ENCODE results near the gene AKAP10. TPM values are rescaled to one million over a fixed set of nuclear protein-coding genes. Genes with fewer than 3 reads are reported as not detected.

Gene AKAP10
- total and polyA plus RNA-seq, 2 of the 8 experiments (the other 6 are each of a cell fraction or from before 2014, with no cell fraction given), result 13.3 to 27.0 TPM

- Histone ChIP-seq H2AK5ac (ENCODE audit: low read depth, low read length) (no peak overlapping the region; the same call in 1 of the 2 replicates), H3K23me2 (ENCODE audit: low read depth, low read length) (no peaks in the 10 kb centered on the region), H3K79me2 (ENCODE audit: control insufficient read depth in 1 of 2, insufficient read depth in 2 of 2, low read length in 2 of 2) (no peaks in the 10 kb centered on the region), H4K8ac (ENCODE audit: extremely low read depth, insufficient read depth, low read length) (no peak overlapping the region), H3K27ac (ENCODE audit: low read depth, low read length) (peak overlapping the region; percentile 59; the same call in 1 of the 2 replicates), H3K56ac (replicated peaks; ENCODE audit: insufficient read length, low read depth, low read length) (no peak overlapping the region), H3K4me2 (ENCODE audit: insufficient read depth in 1 of 2, low read depth in 2 of 2, low read length in 2 of 2) (peak overlapping the region in 1 of 2 experiments; percentile 39; a peak in 1 of 4 replicates), H3K9me3 (ENCODE audit: insufficient read depth in 2 of 2, low read depth in 1 of 2, low read length in 1 of 2) (no peaks in the 10 kb centered on the region), H4K91ac (replicated peaks; ENCODE audit: insufficient read length, low read length) (peak overlapping the region; percentile 13), H2BK15ac (ENCODE audit: low read length) (0 out of 2 replicates have a peak overlapping the region, but pooled peaks have one; percentile 53), H3K4me1 (replicated peaks in 1 of 4; ENCODE audit: control insufficient read depth in 3 of 4, insufficient read depth in 4 of 4, low read length in 3 of 4) (peaks cover 0 to 10% (median 5%) of the 10 kb centered on the region in 4 experiments; a peak in 5 of 7 replicates), H2AFZ (ENCODE audit: low read length) (peak overlapping the region; percentile 79), H3K4me3 (ENCODE audit: extremely low read depth in 1 of 4, insufficient read depth in 2 of 4, low read depth in 3 of 4, low read length in 4 of 4) (no peak overlapping the region), H2BK12ac (ENCODE audit: low read depth, low read length) (peak overlapping the region; percentile 72), H4K20me1 (replicated peaks in 1 of 2; ENCODE audit: control insufficient read depth in 1 of 2, insufficient read depth in 2 of 2, low read length in 2 of 2) (no peaks in the 10 kb centered on the region), H3K27me3 (replicated peaks in 1 of 4; ENCODE audit: control insufficient read depth in 3 of 4, extremely low read depth in 1 of 4, insufficient read depth in 3 of 4, low read length in 3 of 4) (no peaks in the 10 kb centered on the region), H3K18ac (ENCODE audit: extremely low read depth, low read length) (peak overlapping the region; percentile 0; the same call in 1 of the 2 replicates), H2BK120ac (replicated peaks; ENCODE audit: low read depth, low read length) (peak overlapping the region; percentile 79), H3K36me3 (ENCODE audit: control insufficient read depth in 2 of 4, insufficient read depth in 4 of 4, low read length in 3 of 4) (no peaks in the 10 kb centered on the region), H4K5ac (ENCODE audit: insufficient read length, low read depth, low read length) (no peak overlapping the region), H2BK20ac (ENCODE audit: low read length) (peak overlapping the region; percentile 75), H3K23ac (ENCODE audit: insufficient read length) (no peak overlapping the region), H3K79me1 (ENCODE audit: low read depth, low read length) (no peaks in the 10 kb centered on the region), H3K9ac (replicated peaks in 1 of 4; ENCODE audit: extremely low read depth in 1 of 4, low read depth in 3 of 4, low read length in 3 of 4) (no peak overlapping the region; a peak in 1 of 7 replicates), H3K4ac (replicated peaks; ENCODE audit: insufficient read length, low read depth, low read length) (no peak overlapping the region), H2BK5ac (ENCODE audit: low read depth, low read length) (peak overlapping the region; percentile 97; the same call in 1 of the 2 replicates), H3K14ac (ENCODE audit: insufficient read length) (no peak overlapping the region)
- POLR2A ChIA-PET (ENCODE audit: partially characterized antibody), result interaction anchor here (1.0 kb wide), 1 partner anchor 9 kb away, joined by 3 read pairs; the partner anchor contains the start of gene AKAP10
- CTCF ChIA-PET (ENCODE audit: partially characterized antibody), result no interaction called here
- DNase-seq (ENCODE audit: low read depth in 1 of 2, low spot score in 2 of 2) (no peak), FAIRE-seq (peak; percentile 19)
- 68% methylated on average over 12 of the region's 13 CpGs; no CpG with 5 or more reads in 1 of the 2 experiments for WGBS, 2 experiments (ENCODE audit: extremely low coverage in 1 of 2, insufficient coverage in 1 of 2, insufficient read length in 1 of 2, insufficient replicate concordance in 2 of 2, low coverage in 1 of 2, low lambda C conversion rate in 2 of 2, missing lambda C conversion rate in 1 of 2)
- TF ChIP-seq POLR2A (IDR thresholded peaks at IDR 0.05; ENCODE audit: control extremely low read depth in 1 of 2, low read depth in 2 of 2, low read length in 2 of 2) (0 out of 3 replicates have a peak, but pooled peaks of 1 of the 2 experiments have one; percentile 21), EP300 (IDR thresholded peaks at IDR 0.05; ENCODE audit: borderline replicate concordance in 1 of 2, low read depth in 2 of 2, low read length in 2 of 2) (no peak), YY1 (IDR thresholded peaks at IDR 0.05; ENCODE audit: low read depth, low read length) (0 out of 2 replicates have a peak, but pooled peaks have one; percentile 49), TEAD4 (IDR thresholded peaks at IDR 0.05; ENCODE audit: low read depth, low read length) (0 out of 2 replicates have a peak, but pooled peaks have one; percentile 18)
Observed at GRCh38 chr17:19986941-19987861, 9.6 kb upstream of the AKAP10 start.

Data from H1 (cell line).